ENCODE data around the gene PIGR. TPM values are rescaled to one million over a fixed set of nuclear protein-coding genes. Genes with fewer than 3 reads are reported as not detected.

Gene PIGR
- total RNA-seq, 1 experiment from 2014 or later = not detected

DNA sequence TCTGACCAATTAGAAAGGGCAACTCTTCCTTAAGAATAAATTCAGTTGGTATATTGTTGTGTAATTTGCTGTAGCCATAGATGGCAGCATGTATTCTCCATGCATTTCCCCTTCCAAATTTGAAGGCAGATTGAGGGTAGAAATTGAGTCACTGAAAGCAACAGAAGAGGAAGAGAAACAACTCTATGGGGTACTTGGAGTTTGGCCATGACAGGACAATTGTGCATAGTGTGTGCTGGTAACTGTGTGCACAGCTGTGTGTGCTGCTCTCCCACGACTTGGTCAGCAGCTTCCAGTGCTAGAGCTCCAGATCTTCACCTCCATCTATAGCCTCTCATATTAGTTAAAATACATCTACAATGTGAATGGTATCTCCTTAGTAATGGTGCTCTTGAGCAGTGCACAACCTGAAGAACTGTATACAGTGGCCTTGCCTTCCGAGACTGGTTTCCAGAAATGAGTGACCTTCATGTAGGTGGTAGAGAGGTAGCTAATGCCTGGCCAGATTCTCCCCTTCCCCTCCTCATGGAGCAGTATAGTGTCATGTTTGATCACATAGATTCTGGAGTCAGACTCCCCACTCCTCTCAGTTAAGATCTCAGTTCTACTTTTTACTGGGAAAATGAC, 24.9 kb upstream of the PIGR start:
- H3K27ac ChIP-seq (ENCODE audit: low read depth, low read length, poor library complexity, severe bottlenecking) = no peak overlapping the region
- POLR2A ChIA-PET (ENCODE audit: low non-redundant PET) = no interaction called here
- TF ChIP-seq EZH2 (IDR thresholded peaks at IDR 0.05; ENCODE audit: borderline replicate concordance, low read depth, low read length, poor library complexity, severe bottlenecking) (no peak), CTCF (conservative IDR thresholded peaks at IDR 0.05; ENCODE audit: low read depth, low read length) (no peak)
- no peaks in the 10 kb centered on the region for H3K9me3 ChIP-seq (ENCODE audit: low read depth, low read length, poor library complexity, severe bottlenecking)
- no peaks in the 10 kb centered on the region for H3K36me3 ChIP-seq (ENCODE audit: insufficient read depth, low read length, poor library complexity, severe bottlenecking)
- CTCF ChIA-PET = no interaction called here
- H3K4me1 ChIP-seq (ENCODE audit: insufficient read depth, low read length, poor library complexity, severe bottlenecking) = no peaks in the 10 kb centered on the region
- intact Hi-C loops (cut with micrococcal nuclease; ENCODE audit: unreplicated experiment) = no loop called here
- no TSS peak for BruUV-seq (replicated peaks)
- peaks cover 45% of the 10 kb centered on the region for H3K27me3 ChIP-seq (replicated peaks; ENCODE audit: insufficient read depth, low read depth, low read length, poor library complexity)
- no peak for DNase-seq (ENCODE audit: low spot score)
- no peak overlapping the region for H3K4me3 ChIP-seq (ENCODE audit: low read depth, low read length, poor library complexity, severe bottlenecking)

DNA sequence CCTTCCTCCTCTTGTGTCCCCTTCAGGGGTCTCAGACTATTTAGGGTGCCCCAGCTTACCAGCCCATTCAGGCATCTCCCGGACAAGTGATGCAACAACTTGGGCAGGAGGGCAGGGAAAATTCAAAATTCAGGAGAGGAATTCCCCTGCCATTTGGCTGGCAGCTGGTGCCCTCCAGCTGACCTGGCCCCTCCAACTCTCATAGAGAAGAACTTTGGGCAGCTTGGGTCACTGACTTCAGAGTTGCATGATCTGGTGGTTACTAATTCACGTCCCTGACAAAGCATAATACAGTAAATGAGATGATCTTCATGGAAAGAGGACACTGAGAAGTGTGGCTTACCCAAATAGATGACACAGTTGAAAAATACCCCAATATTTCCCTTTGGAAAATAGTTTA, 24.2 kb upstream of the PIGR start, which contains the start of gene FCAMR:
Gene FCAMR, minus strand, starts transcription at position 15 of the 400 bp plus-strand sequence. CDS start 335 bp downstream, outside the sequence.
- BruUV-seq (replicated peaks) = no TSS peak
- TF ChIP-seq EZH2 (IDR thresholded peaks at IDR 0.05; ENCODE audit: borderline replicate concordance, low read depth, low read length, poor library complexity, severe bottlenecking) = no peak
- no peak for TF ChIP-seq CTCF (conservative IDR thresholded peaks at IDR 0.05; ENCODE audit: low read depth, low read length)
- ChIA-PET POLR2A (ENCODE audit: low non-redundant PET) (no interaction called here), CTCF (no interaction called here)
- Histone ChIP-seq H3K4me1 (ENCODE audit: insufficient read depth, low read length, poor library complexity, severe bottlenecking) (no peaks in the 10 kb centered on the region), H3K9me3 (ENCODE audit: low read depth, low read length, poor library complexity, severe bottlenecking) (no peaks in the 10 kb centered on the region), H3K4me3 (ENCODE audit: low read depth, low read length, poor library complexity, severe bottlenecking) (no peak within 1 kb of the TSS), H3K27me3 (replicated peaks; ENCODE audit: insufficient read depth, low read depth, low read length, poor library complexity) (peaks cover 45% of the 10 kb centered on the region), H3K27ac (ENCODE audit: low read depth, low read length, poor library complexity, severe bottlenecking) (no peak within 1 kb of the TSS), H3K36me3 (ENCODE audit: insufficient read depth, low read length, poor library complexity, severe bottlenecking) (no peaks in the 10 kb centered on the region)
- DNase-seq (ENCODE audit: low spot score) = no peak
- intact Hi-C loops (cut with micrococcal nuclease; ENCODE audit: unreplicated experiment) = no loop called here

- TF ChIP-seq CTCF (conservative IDR thresholded peaks at IDR 0.05; ENCODE audit: low read depth, low read length) (no peak), EZH2 (IDR thresholded peaks at IDR 0.05; ENCODE audit: borderline replicate concordance, low read depth, low read length, poor library complexity, severe bottlenecking) (no peak)
- Histone ChIP-seq H3K27ac (ENCODE audit: low read depth, low read length, poor library complexity, severe bottlenecking) (no peak overlapping the region), H3K4me3 (ENCODE audit: low read depth, low read length, poor library complexity, severe bottlenecking) (no peak overlapping the region), H3K27me3 (replicated peaks; ENCODE audit: insufficient read depth, low read depth, low read length, poor library complexity) (peaks cover 45% of the 10 kb centered on the region), H3K36me3 (ENCODE audit: insufficient read depth, low read length, poor library complexity, severe bottlenecking) (no peaks in the 10 kb centered on the region), H3K9me3 (ENCODE audit: low read depth, low read length, poor library complexity, severe bottlenecking) (no peaks in the 10 kb centered on the region), H3K4me1 (ENCODE audit: insufficient read depth, low read length, poor library complexity, severe bottlenecking) (no peaks in the 10 kb centered on the region)
- POLR2A ChIA-PET (ENCODE audit: low non-redundant PET) = no interaction called here
- BruUV-seq (replicated peaks) = no TSS peak
- DNase-seq (ENCODE audit: low spot score) = no peak
- CTCF ChIA-PET = no interaction called here
- intact Hi-C loops (cut with micrococcal nuclease; ENCODE audit: unreplicated experiment) = no loop called here
These were observed 22.8 kb upstream of the PIGR start for GRCh38 chr1:206969090-206969489.

Data from A673 (cell line).